ENCODE results near the gene HCK. TPM values are rescaled to one million over a fixed set of nuclear protein-coding genes. Genes with fewer than 3 reads are reported as not detected.

Gene HCK
- total RNA-seq, 1 donor from 2014 or later: 0.34 TPM

DNA sequence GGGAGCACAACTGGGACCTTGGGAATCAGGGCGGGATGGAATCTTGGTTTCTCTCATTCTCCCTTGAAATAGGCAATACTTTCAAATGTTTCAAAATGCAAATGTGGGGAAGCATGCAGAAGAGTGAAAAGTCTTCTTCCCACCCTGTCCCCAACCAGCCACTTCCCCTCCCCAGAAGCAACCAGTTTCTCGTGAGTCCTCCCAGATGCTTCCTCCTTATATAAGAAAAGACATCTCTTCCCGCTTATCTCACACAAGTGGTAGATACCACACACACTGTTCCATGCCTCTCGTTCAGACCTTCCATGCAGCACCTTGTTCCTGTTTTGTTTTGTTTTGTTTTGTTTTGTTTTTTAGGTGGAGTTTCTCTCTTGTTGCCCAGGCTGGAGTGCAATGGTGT lies 25.1 kb downstream of the HCK start:
- Mint-ChIP-seq H3K9me3 (ENCODE audit: unreplicated experiment) (no peaks in the 10 kb centered on the region), H3K27me3 (ENCODE audit: low read depth, unreplicated experiment) (peaks cover 40% of the 10 kb centered on the region)
- FAIRE-seq: no peak

DNA sequence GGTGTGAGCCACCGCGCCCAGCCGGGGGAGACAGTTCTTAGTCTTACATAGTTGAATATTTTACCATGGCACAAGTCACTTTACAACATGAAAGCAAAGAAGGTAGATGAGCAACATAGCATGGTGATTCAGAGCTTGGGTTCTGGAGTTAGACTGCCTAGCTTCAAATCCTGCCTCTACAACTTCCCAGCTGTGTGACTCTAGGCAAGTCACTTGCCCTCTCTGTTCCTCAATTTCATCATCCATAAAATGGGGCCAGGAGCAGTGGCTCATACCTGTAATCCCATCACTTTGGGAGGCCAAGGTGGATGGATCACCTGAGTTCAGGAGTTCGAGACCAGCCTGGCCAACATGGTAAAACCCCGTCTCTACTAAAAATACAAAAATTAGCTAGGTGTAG lies 26.3 kb downstream of the HCK start:
- FAIRE-seq (no peak), DNase-seq (ENCODE audit: low read depth) (no peak)
- Histone ChIP-seq H3K27me3 (ENCODE audit: insufficient read depth, low read length) (peaks cover 38% of the 10 kb centered on the region), H3K27ac (ENCODE audit: low read depth, low read length) (no peak overlapping the region), H3K4me3 (ENCODE audit: insufficient read depth, low read depth, low read length) (no peak overlapping the region), H4K20me1 (ENCODE audit: insufficient read depth, low read length) (no peaks in the 10 kb centered on the region), H2AFZ (ENCODE audit: low read depth, low read length) (no peak overlapping the region), H3K79me2 (ENCODE audit: insufficient read depth, low read length) (no peaks in the 10 kb centered on the region), H3K36me3 (ENCODE audit: insufficient read depth, low read length) (no peaks in the 10 kb centered on the region), H3K4me2 (ENCODE audit: low read length) (no peak overlapping the region), H3K4me1 (ENCODE audit: insufficient read depth, low read length) (no peaks in the 10 kb centered on the region), H3K9ac (ENCODE audit: low read length) (no peak overlapping the region), H3K9me3 (ENCODE audit: insufficient read depth, low read depth, low read length) (no peaks in the 10 kb centered on the region)
- H3K4me1 Mint-ChIP-seq (ENCODE audit: low read depth, unreplicated experiment): no peaks in the 10 kb centered on the region
- H3K27ac Mint-ChIP-seq (ENCODE audit: unreplicated experiment): no peak overlapping the region
- peaks cover 4% of the 10 kb centered on the region for H3K9me3 Mint-ChIP-seq (ENCODE audit: unreplicated experiment)
- peaks cover 51% of the 10 kb centered on the region for H3K27me3 Mint-ChIP-seq (ENCODE audit: low read depth, unreplicated experiment)
- no peaks in the 10 kb centered on the region for H3K36me3 Mint-ChIP-seq (ENCODE audit: low read depth, unreplicated experiment)
- no peak for TF ChIP-seq EZH2 (IDR thresholded peaks at IDR 0.05; ENCODE audit: insufficient read depth, low read length)
- no peak overlapping the region for H3K4me3 Mint-ChIP-seq (ENCODE audit: unreplicated experiment)

More for the DNA sequence above, 25.1 kb downstream of the HCK start:
- Histone ChIP-seq H3K79me2 (ENCODE audit: insufficient read depth, low read length) (no peaks in the 10 kb centered on the region), H3K27me3 (ENCODE audit: insufficient read depth, low read length) (peaks cover 31% of the 10 kb centered on the region), H3K9ac (ENCODE audit: low read length) (no peak overlapping the region), H3K27ac (ENCODE audit: low read depth, low read length) (no peak overlapping the region), H3K9me3 (ENCODE audit: insufficient read depth, low read depth, low read length) (no peaks in the 10 kb centered on the region), H3K4me1 (ENCODE audit: insufficient read depth, low read length) (no peaks in the 10 kb centered on the region), H4K20me1 (ENCODE audit: insufficient read depth, low read length) (no peaks in the 10 kb centered on the region), H3K36me3 (ENCODE audit: insufficient read depth, low read length) (no peaks in the 10 kb centered on the region), H3K4me2 (ENCODE audit: low read length) (no peak overlapping the region), H3K4me3 (ENCODE audit: insufficient read depth, low read depth, low read length) (no peak overlapping the region), H2AFZ (ENCODE audit: low read depth, low read length) (no peak overlapping the region)
- H3K4me1 Mint-ChIP-seq (ENCODE audit: low read depth, unreplicated experiment): peaks cover 2% of the 10 kb centered on the region
- no peaks in the 10 kb centered on the region for H3K36me3 Mint-ChIP-seq (ENCODE audit: low read depth, unreplicated experiment)
- DNase-seq (ENCODE audit: low read depth): no peak
- no peak overlapping the region for H3K27ac Mint-ChIP-seq (ENCODE audit: unreplicated experiment)
- TF ChIP-seq EZH2 (IDR thresholded peaks at IDR 0.05; ENCODE audit: insufficient read depth, low read length) (no peak), CTCF (IDR thresholded peaks at IDR 0.05; ENCODE audit: insufficient read depth, low read depth, low read length) (no peak)
- no peak overlapping the region for H3K4me3 Mint-ChIP-seq (ENCODE audit: unreplicated experiment)

DNA sequence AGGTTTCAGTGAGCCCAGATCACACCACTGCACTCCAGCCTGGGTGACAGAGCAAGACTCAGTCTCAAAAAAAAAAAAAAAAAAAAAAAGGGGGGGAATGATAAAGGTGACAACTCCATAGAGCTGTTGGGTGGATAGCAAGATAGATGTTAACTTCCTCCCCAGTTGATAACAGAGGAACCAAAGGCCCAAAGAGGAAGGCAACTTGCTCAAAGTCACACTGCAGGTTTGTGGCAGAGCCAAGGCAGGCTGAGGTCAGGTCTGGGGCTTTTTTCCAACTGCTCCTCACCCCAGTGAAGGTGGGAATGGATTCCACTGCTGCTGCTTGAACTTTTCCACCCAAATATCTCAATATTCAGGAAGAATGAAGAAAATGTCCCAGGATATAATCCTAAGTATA lies 26.7 kb downstream of the HCK start:
- Histone ChIP-seq H3K36me3 (ENCODE audit: insufficient read depth, low read length) (no peaks in the 10 kb centered on the region), H3K4me3 (ENCODE audit: insufficient read depth, low read depth, low read length) (no peak overlapping the region), H3K4me2 (ENCODE audit: low read length) (no peak overlapping the region), H3K9me3 (ENCODE audit: insufficient read depth, low read depth, low read length) (no peaks in the 10 kb centered on the region), H3K4me1 (ENCODE audit: insufficient read depth, low read length) (no peaks in the 10 kb centered on the region), H3K9ac (ENCODE audit: low read length) (no peak overlapping the region), H4K20me1 (ENCODE audit: insufficient read depth, low read length) (no peaks in the 10 kb centered on the region), H3K79me2 (ENCODE audit: insufficient read depth, low read length) (no peaks in the 10 kb centered on the region), H3K27me3 (ENCODE audit: insufficient read depth, low read length) (peaks cover 41% of the 10 kb centered on the region), H2AFZ (ENCODE audit: low read depth, low read length) (no peak overlapping the region), H3K27ac (ENCODE audit: low read depth, low read length) (no peak overlapping the region)
- DNase-seq (ENCODE audit: low read depth): no peak
- Mint-ChIP-seq H3K4me3 (ENCODE audit: unreplicated experiment) (no peak overlapping the region), H3K27me3 (ENCODE audit: low read depth, unreplicated experiment) (peaks cover 54% of the 10 kb centered on the region), H3K4me1 (ENCODE audit: low read depth, unreplicated experiment) (no peaks in the 10 kb centered on the region), H3K36me3 (ENCODE audit: low read depth, unreplicated experiment) (no peaks in the 10 kb centered on the region), H3K9me3 (ENCODE audit: unreplicated experiment) (peaks cover 4% of the 10 kb centered on the region), H3K27ac (ENCODE audit: unreplicated experiment) (no peak overlapping the region)
- no peak for FAIRE-seq
- no peak for TF ChIP-seq EZH2 (IDR thresholded peaks at IDR 0.05; ENCODE audit: insufficient read depth, low read length)
- no peak for TF ChIP-seq CTCF (IDR thresholded peaks at IDR 0.05; ENCODE audit: insufficient read depth, low read depth, low read length)
